ENCODE results near the gene CFL1.

Gene CFL1

GRCh38 chr11:65808744-65809341 lies 49.1 kb downstream of the CFL1 start:
- H3K27ac Mint-ChIP-seq: no peak overlapping the region
- no peak for ATAC-seq (ENCODE audit: low read depth)
- no peak overlapping the region for H3K4me3 Mint-ChIP-seq
- no peaks in the 10 kb centered on the region for H3K36me3 Mint-ChIP-seq
- H3K9me3 Mint-ChIP-seq: no peaks in the 10 kb centered on the region
- DNase-seq (ENCODE audit: low spot score in 2 of 2): no peak
- H3K4me1 Mint-ChIP-seq: peaks cover 2% of the 10 kb centered on the region
- H3K27me3 Mint-ChIP-seq: peaks cover 8% of the 10 kb centered on the region

GRCh38 chr11:65806979-65807378 lies 51.0 kb downstream of the CFL1 start:
- Mint-ChIP-seq H3K27me3 (peaks cover 12% of the 10 kb centered on the region), H3K9me3 (no peaks in the 10 kb centered on the region), H3K36me3 (no peaks in the 10 kb centered on the region), H3K4me3 (no peak overlapping the region), H3K27ac (no peak overlapping the region), H3K4me1 (peaks cover 4% of the 10 kb centered on the region)
- no peak for ATAC-seq (ENCODE audit: low read depth)
- no peak for DNase-seq (ENCODE audit: low spot score in 2 of 2)

Data from memory B cell (primary cell).